Upper lobe of right lung (tissue), 1 donor: ENCODE results near the gene ANAPC5. TPM values are rescaled to one million over a fixed set of nuclear protein-coding genes. Genes with fewer than 3 reads are reported as not detected.
A peak's percentile ranks its signal among the peaks of the same experiment; 100 is the strongest.

Experiments
- ATAC-seq: fragments of 200-7000 bp; cut with Tn5 transposase; one replicate; pipeline ENCODE4 v1.9.1; 2020; ENCODE audit warnings: mild to moderate bottlenecking, moderate library complexity
- DNase-seq: peaks from one replicate; pipeline ENCODE4 v3.0.0-alpha.2; 2020
- H3K27ac ChIP-seq: fragments of 200-600 bp; one replicate; pipeline ENCODE4 v1.8.0; 2022
- H3K27me3 ChIP-seq: fragments of 200-600 bp; one replicate; pipeline ENCODE4 v1.8.0; 2022; ENCODE audit warnings: mild to moderate bottlenecking
- H3K36me3 ChIP-seq: fragments of 200-600 bp; one replicate; pipeline ENCODE4 v1.8.0; 2022
- H3K4me1 ChIP-seq: fragments of 200-600 bp; one replicate; pipeline ENCODE4 v1.8.0; 2022
- H3K4me3 ChIP-seq: fragments of 200-600 bp; one replicate; pipeline ENCODE4 v1.8.0; 2022; ENCODE audit warnings: mild to moderate bottlenecking
- H3K9me3 ChIP-seq: fragments of 200-600 bp; one replicate; pipeline ENCODE4 v1.8.0; 2022
- CTCF ChIP-seq: fragments of 200-600 bp; IDR thresholded peaks from one replicate; pipeline ENCODE4 v1.8.0; 2022; ENCODE audit warnings: antibody characterized with exemption
- intact Hi-C: fragments of 100-400 bp; cut with DNase I; formaldehyde crosslinking; loops from one replicate; pipeline ENCODE4 v1.11.0; 2022
- total RNA-seq: library from RNA; stranded (reverse); fragmentation: NEBNext Ultra II Directional; extraction: Animal tissue kit (Norgen Biotek cat#: 25700); gene quantifications from one replicate; pipeline ENCODE4 v1.2.1, GENCODE V29; 2021
- donor health status: DM: no; HTN: yes; CAD: no; lungs with severe emphysema.

Gene ANAPC5
- total RNA-seq, 1 donor from 2014 or later: 83.8 TPM

- H3K4me3 ChIP-seq: no peak overlapping the region
- no peak for DNase-seq
- peaks cover under 1% of the 10 kb centered on the region for H3K36me3 ChIP-seq
- H3K27me3 ChIP-seq: no peaks in the 10 kb centered on the region
- peak overlapping the region; percentile 56 for H3K27ac ChIP-seq
- peaks cover 33% of the 10 kb centered on the region for H3K4me1 ChIP-seq
- intact Hi-C loops: no loop called here
- ATAC-seq: peak; percentile 26
- TF ChIP-seq CTCF: no peak
- H3K9me3 ChIP-seq: no peaks in the 10 kb centered on the region
Observed at GRCh38 chr12:121279507-121279915, 72.7 kb downstream of the ANAPC5 start.

GRCh38 chr12:121279071-121279375 is 73.2 kb downstream of the ANAPC5 start:
- DNase-seq: no peak
- peaks cover 33% of the 10 kb centered on the region for H3K4me1 ChIP-seq
- no peak for ATAC-seq
- H3K9me3 ChIP-seq: no peaks in the 10 kb centered on the region
- intact Hi-C loops: no loop called here
- no peak for TF ChIP-seq CTCF
- H3K27ac ChIP-seq: peak overlapping the region; percentile 56
- no peaks in the 10 kb centered on the region for H3K27me3 ChIP-seq
- H3K36me3 ChIP-seq: peaks cover 5% of the 10 kb centered on the region
- H3K4me3 ChIP-seq: no peak overlapping the region

- peaks cover 11% of the 10 kb centered on the region for H3K36me3 ChIP-seq
- intact Hi-C loops: no loop called here
- H3K4me1 ChIP-seq: peaks cover 33% of the 10 kb centered on the region
- no peak for TF ChIP-seq CTCF
- peak overlapping the region; percentile 56 for H3K27ac ChIP-seq
- ATAC-seq: peak; percentile 73
- H3K4me3 ChIP-seq: no peak overlapping the region
- no peak for DNase-seq
- H3K9me3 ChIP-seq: no peaks in the 10 kb centered on the region
- H3K27me3 ChIP-seq: no peaks in the 10 kb centered on the region
Observed at GRCh38 chr12:121278169-121279070, 73.8 kb downstream of the ANAPC5 start.

- intact Hi-C loops: no loop called here
- ATAC-seq (no peak), DNase-seq (no peak)
- Histone ChIP-seq H3K9me3 (no peaks in the 10 kb centered on the region), H3K4me1 (peaks cover 33% of the 10 kb centered on the region), H3K27me3 (no peaks in the 10 kb centered on the region), H3K27ac (no peak overlapping the region), H3K4me3 (no peak overlapping the region), H3K36me3 (peaks cover 22% of the 10 kb centered on the region)
- TF ChIP-seq CTCF: no peak
Observed at GRCh38 chr12:121277374-121277759, 74.8 kb downstream of the ANAPC5 start.

GRCh38 chr12:121274036-121274763 is 78.0 kb downstream of the ANAPC5 start:
- H3K36me3 ChIP-seq: peaks cover 43% of the 10 kb centered on the region
- intact Hi-C loops: no loop called here
- TF ChIP-seq CTCF: no peak
- DNase-seq (no peak), ATAC-seq (no peak)
- H3K27me3 ChIP-seq: no peaks in the 10 kb centered on the region
- H3K27ac ChIP-seq: peak overlapping the region; percentile 1
- no peak overlapping the region for H3K4me3 ChIP-seq
- peaks cover 24% of the 10 kb centered on the region for H3K4me1 ChIP-seq
- no peaks in the 10 kb centered on the region for H3K9me3 ChIP-seq
